ENCODE measurements around the gene CTRL. TPM values are rescaled to one million over a fixed set of nuclear protein-coding genes. Genes with fewer than 3 reads are reported as not detected.

The CTRL gene
- total RNA-seq, 2 donors from 2014 or later = 0.85 TPM; not detected in 1

GRCh38 chr16:67928147-67928546, 3.5 kb downstream of the CTRL start:
- no peaks in the 10 kb centered on the region for H3K36me3 ChIP-seq

DNA sequence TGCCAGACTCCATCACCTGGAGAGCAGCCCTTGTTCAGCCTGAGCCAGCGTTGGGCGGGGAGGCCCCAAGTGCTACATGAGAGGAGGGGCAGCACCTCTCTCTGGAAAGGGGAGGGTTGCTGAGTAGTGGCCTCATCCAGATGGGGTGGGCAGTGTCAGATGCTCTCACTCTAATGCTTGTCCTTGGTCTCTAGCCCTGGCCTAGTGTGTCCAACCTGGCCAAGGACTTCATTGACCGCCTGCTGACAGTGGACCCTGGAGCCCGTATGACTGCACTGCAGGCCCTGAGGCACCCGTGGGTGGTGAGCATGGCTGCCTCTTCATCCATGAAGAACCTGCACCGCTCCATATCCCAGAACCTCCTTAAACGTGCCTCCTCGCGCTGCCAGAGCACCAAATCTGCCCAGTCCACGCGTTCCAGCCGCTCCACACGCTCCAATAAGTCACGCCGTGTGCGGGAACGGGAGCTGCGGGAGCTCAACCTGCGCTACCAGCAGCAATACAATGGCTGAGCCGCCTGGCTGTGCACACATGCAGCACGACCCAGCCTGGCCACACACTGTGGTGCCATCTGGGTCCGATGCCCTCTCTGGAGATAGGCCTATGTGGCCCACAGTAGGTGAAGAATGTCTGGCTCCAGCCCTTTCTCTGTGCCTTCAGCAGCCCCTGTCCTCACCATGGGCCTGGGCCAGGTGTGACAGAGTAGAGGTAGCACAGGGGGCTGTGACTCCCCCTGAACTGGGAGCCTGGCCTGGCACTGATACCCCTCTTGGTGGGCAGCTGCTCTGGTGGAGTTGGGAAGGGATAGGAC, 4.3 kb downstream of the CTRL start:
- Histone ChIP-seq H3K27me3 (replicated peaks; ENCODE audit: insufficient read depth) (no peaks in the 10 kb centered on the region), H3K36me3 (no peaks in the 10 kb centered on the region), H3K27ac (peak overlapping the region in 1 of 2 donors; percentile 76), H3K4me3 (no peak overlapping the region), H3K4me1 (replicated peaks) (peaks cover 12% of the 10 kb centered on the region), H3K9me3 (no peaks in the 10 kb centered on the region)
- intact Hi-C loops (cut with DNase I) = loop anchor here (5.0 kb wide), 1 partner anchor 255 kb away; no protein-coding TSS in a partner anchor
- no peak for TF ChIP-seq POLR2A (IDR thresholded peaks at IDR 0.05)
- TF ChIP-seq, protein P1, sequence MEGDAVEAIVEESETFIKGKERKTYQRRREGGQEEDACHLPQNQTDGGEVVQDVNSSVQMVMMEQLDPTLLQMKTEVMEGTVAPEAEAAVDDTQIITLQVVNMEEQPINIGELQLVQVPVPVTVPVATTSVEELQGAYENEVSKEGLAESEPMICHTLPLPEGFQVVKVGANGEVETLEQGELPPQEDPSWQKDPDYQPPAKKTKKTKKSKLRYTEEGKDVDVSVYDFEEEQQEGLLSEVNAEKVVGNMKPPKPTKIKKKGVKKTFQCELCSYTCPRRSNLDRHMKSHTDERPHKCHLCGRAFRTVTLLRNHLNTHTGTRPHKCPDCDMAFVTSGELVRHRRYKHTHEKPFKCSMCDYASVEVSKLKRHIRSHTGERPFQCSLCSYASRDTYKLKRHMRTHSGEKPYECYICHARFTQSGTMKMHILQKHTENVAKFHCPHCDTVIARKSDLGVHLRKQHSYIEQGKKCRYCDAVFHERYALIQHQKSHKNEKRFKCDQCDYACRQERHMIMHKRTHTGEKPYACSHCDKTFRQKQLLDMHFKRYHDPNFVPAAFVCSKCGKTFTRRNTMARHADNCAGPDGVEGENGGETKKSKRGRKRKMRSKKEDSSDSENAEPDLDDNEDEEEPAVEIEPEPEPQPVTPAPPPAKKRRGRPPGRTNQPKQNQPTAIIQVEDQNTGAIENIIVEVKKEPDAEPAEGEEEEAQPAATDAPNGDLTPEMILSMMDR (IDR thresholded peaks at IDR 0.05) = no peak
- no peak for TF ChIP-seq POLR2AphosphoS5 (IDR thresholded peaks at IDR 0.05)
- WGBS = 90% methylated on average over 22 of the region's 22 CpGs
- no peak for DNase-seq (ENCODE audit: low spot score)

More at GRCh38 chr16:67928147-67928546, 3.5 kb downstream of the CTRL start:
- Histone ChIP-seq H3K4me3 (no peak overlapping the region), H3K27me3 (replicated peaks; ENCODE audit: insufficient read depth) (no peaks in the 10 kb centered on the region), H3K9me3 (no peaks in the 10 kb centered on the region), H3K27ac (no peak overlapping the region), H3K4me1 (replicated peaks) (peaks cover 12% of the 10 kb centered on the region)
- 75% methylated on average over 7 of the region's 7 CpGs for WGBS
- TF ChIP-seq POLR2AphosphoS5 (IDR thresholded peaks at IDR 0.05) (no peak), POLR2A (IDR thresholded peaks at IDR 0.05) (no peak)
- TF ChIP-seq, protein P1 (IDR thresholded peaks at IDR 0.05) = no peak
- no peak for DNase-seq (ENCODE audit: low spot score)
- intact Hi-C loops (cut with DNase I) = loop anchor here (1.0 to 5.0 kb wide), 2 partner anchors 45 to 256 kb away; no protein-coding TSS in a partner anchor

DNA sequence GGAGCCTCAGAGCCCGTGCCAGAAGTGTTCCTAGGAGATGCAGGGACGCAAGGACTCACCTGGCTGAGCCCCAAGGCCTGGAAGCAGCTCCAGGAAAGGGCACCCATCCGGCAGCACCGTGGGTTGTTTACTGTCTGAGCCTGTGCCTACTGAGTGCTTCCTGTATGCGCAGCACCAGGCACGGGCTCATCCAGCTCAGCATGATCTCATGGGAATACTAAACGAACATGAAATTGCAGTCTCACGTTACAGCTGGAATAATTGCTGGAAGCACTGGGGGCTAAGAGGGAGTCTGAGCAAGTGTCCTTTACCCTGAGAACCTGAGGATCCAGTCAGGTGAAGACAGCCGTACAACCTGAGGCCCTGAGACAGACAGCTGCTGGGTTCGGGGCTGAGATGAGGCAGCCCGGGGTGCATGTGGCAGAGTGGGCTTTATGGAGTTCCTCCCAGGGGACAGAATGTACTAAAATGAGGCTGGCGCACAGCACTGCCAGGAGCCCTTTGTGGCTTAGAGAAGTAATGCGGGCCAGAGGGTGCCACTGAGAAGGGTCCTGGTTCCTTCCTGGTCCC, 5.4 kb downstream of the CTRL start:
- peak overlapping the region; percentile 65 to 76 for H3K27ac ChIP-seq
- TF ChIP-seq POLR2AphosphoS5 (IDR thresholded peaks at IDR 0.05) (peak; percentile 80), POLR2A (IDR thresholded peaks at IDR 0.05) (no peak)
- TF ChIP-seq, protein P1 (IDR thresholded peaks at IDR 0.05) = no peak
- no peaks in the 10 kb centered on the region for H3K9me3 ChIP-seq
- intact Hi-C loops (cut with DNase I) = loop anchor here (5.0 kb wide), 1 partner anchor 254 kb away; no protein-coding TSS in a partner anchor
- H3K27me3 ChIP-seq (replicated peaks; ENCODE audit: insufficient read depth) = no peaks in the 10 kb centered on the region
- WGBS = 35% methylated on average over 10 of the region's 13 CpGs
- no peaks in the 10 kb centered on the region for H3K36me3 ChIP-seq
- DNase-seq (ENCODE audit: low spot score) = peak; percentile 70
- H3K4me1 ChIP-seq (replicated peaks) = peaks cover 12% of the 10 kb centered on the region
- no peak overlapping the region for H3K4me3 ChIP-seq

- TF ChIP-seq POLR2AphosphoS5 (IDR thresholded peaks at IDR 0.05) (no peak), POLR2A (IDR thresholded peaks at IDR 0.05) (no peak)
- TF ChIP-seq, protein P1 (IDR thresholded peaks at IDR 0.05) = no peak
- intact Hi-C loops (cut with DNase I) = no loop called here
- Histone ChIP-seq H3K36me3 (no peaks in the 10 kb centered on the region), H3K4me1 (replicated peaks) (peaks cover 12% of the 10 kb centered on the region), H3K27me3 (replicated peaks; ENCODE audit: insufficient read depth) (no peaks in the 10 kb centered on the region), H3K27ac (no peak overlapping the region), H3K9me3 (no peaks in the 10 kb centered on the region), H3K4me3 (no peak overlapping the region)
- DNase-seq (ENCODE audit: low spot score) = no peak
- WGBS = 85% methylated on average over 10 of the region's 10 CpGs
These were observed 7.3 kb downstream of the CTRL start for GRCh38 chr16:67924140-67924906.

Data from prostate gland (tissue), 2 donors.